IPS DF 6.9 (cell line): ENCODE measurements around the gene CSNK1G2.

Experiments
- DNase-seq: peaks from one replicate; pipeline ENCODE4 v3.0.0-alpha.2; 2013; ENCODE audit warnings: low read depth, low spot score
- H3K27ac ChIP-seq: one replicate; pipeline ENCODE4 v1.5.1; 2013; ENCODE audit warnings: low read length, control low read depth
- H3K27me3 ChIP-seq: 2 replicates; pipeline ENCODE4 v1.6.1; 2013; ENCODE audit warnings: mild to moderate bottlenecking, low read length; ENCODE audit not compliant: control insufficient read depth, insufficient read depth
- H3K36me3 ChIP-seq: 2 replicates; pipeline ENCODE4 v1.6.1; 2013; ENCODE audit warnings: low read length; ENCODE audit not compliant: control insufficient read depth, insufficient read depth
- H3K4me1 ChIP-seq: 2 replicates; pipeline ENCODE4 v1.6.1; 2013; ENCODE audit warnings: low read length; ENCODE audit not compliant: control insufficient read depth, insufficient read depth
- H3K4me3 ChIP-seq: 2 replicates; pipeline ENCODE4 v1.5.1; 2013; ENCODE audit warnings: mild to moderate bottlenecking, low read length
- H3K9me3 ChIP-seq: 2 replicates; pipeline ENCODE4 v1.6.1; 2013; ENCODE audit warnings: low read length, inconsistent platforms; ENCODE audit not compliant: control insufficient read depth, insufficient read depth
- WGBS: extraction: QIAGEN DNeasy Blood & Tissue Kit; methylation state at CpG from one replicate; pipeline ENCODE4 v1.1.7; 2013; ENCODE audit warnings: mixed read lengths, missing lambda C conversion rate; ENCODE audit not compliant: insufficient read length, insufficient coverage; 5-methylcytosine and 5-hydroxymethylcytosine counted together

CSNK1G2 gene

GRCh38 chr19:1931445-1931844 lies 9.5 kb upstream of the CSNK1G2 start:
- no peaks in the 10 kb centered on the region for H3K36me3 ChIP-seq
- H3K9me3 ChIP-seq: no peaks in the 10 kb centered on the region
- no CpG with 5 or more reads among the region's 1 CpG for WGBS
- no peak overlapping the region for H3K4me3 ChIP-seq
- no peak overlapping the region for H3K27ac ChIP-seq
- H3K4me1 ChIP-seq: 0 out of 2 replicates have a peak, but pooled peaks cover 5% of the 10 kb centered on the region
- DNase-seq: no peak
- no peaks in the 10 kb centered on the region for H3K27me3 ChIP-seq

- no CpG with 5 or more reads among the region's 8 CpGs for WGBS
- no peak overlapping the region for H3K27ac ChIP-seq
- no peaks in the 10 kb centered on the region for H3K36me3 ChIP-seq
- H3K9me3 ChIP-seq: no peaks in the 10 kb centered on the region
- no peak for DNase-seq
- H3K27me3 ChIP-seq: no peaks in the 10 kb centered on the region
- H3K4me1 ChIP-seq: 0 out of 2 replicates have a peak, but pooled peaks cover 5% of the 10 kb centered on the region
- H3K4me3 ChIP-seq: no peak overlapping the region
Measured at GRCh38 chr19:1932395-1932794, 8.6 kb upstream of the CSNK1G2 start.

- Histone ChIP-seq H3K27me3 (no peaks in the 10 kb centered on the region), H3K27ac (no peak overlapping the region), H3K4me1 (0 out of 2 replicates have a peak, but pooled peaks cover 5% of the 10 kb centered on the region), H3K9me3 (no peaks in the 10 kb centered on the region), H3K36me3 (no peaks in the 10 kb centered on the region), H3K4me3 (no peak overlapping the region)
- no CpG with 5 or more reads among the region's 7 CpGs for WGBS
- DNase-seq: no peak
Measured at GRCh38 chr19:1933244-1933643, 7.7 kb upstream of the CSNK1G2 start.

GRCh38 chr19:1933942-1934341 lies 7.0 kb upstream of the CSNK1G2 start:
- H3K27ac ChIP-seq: no peak overlapping the region
- no peaks in the 10 kb centered on the region for H3K36me3 ChIP-seq
- no peak for DNase-seq
- H3K9me3 ChIP-seq: no peaks in the 10 kb centered on the region
- H3K4me3 ChIP-seq: no peak overlapping the region
- WGBS: no CpG with 5 or more reads among the region's 8 CpGs
- no peaks in the 10 kb centered on the region for H3K27me3 ChIP-seq
- 0 out of 2 replicates have a peak, but pooled peaks cover 5% of the 10 kb centered on the region for H3K4me1 ChIP-seq

GRCh38 chr19:1935484-1936208 lies 5.3 kb upstream of the CSNK1G2 start:
- Histone ChIP-seq H3K27ac (no peak overlapping the region), H3K4me1 (no peaks in the 10 kb centered on the region), H3K36me3 (no peaks in the 10 kb centered on the region), H3K4me3 (no peak overlapping the region), H3K27me3 (no peaks in the 10 kb centered on the region), H3K9me3 (no peaks in the 10 kb centered on the region)
- whole genome bisulfite sequencing: no CpG with 5 or more reads among the region's 11 CpGs
- DNase-seq: no peak

GRCh38 chr19:1936430-1936829 lies 4.5 kb upstream of the CSNK1G2 start:
- WGBS: no CpG with 5 or more reads among the region's 3 CpGs
- Histone ChIP-seq H3K4me3 (no peak overlapping the region), H3K9me3 (no peaks in the 10 kb centered on the region), H3K27ac (no peak overlapping the region), H3K27me3 (no peaks in the 10 kb centered on the region), H3K4me1 (no peaks in the 10 kb centered on the region), H3K36me3 (no peaks in the 10 kb centered on the region)
- no peak for DNase-seq

- no peaks in the 10 kb centered on the region for H3K36me3 ChIP-seq
- H3K4me3 ChIP-seq: no peak overlapping the region
- no peak overlapping the region for H3K27ac ChIP-seq
- no CpG with 5 or more reads among the region's 24 CpGs for WGBS
- H3K27me3 ChIP-seq: no peaks in the 10 kb centered on the region
- no peak for DNase-seq
- H3K9me3 ChIP-seq: no peaks in the 10 kb centered on the region
- no peaks in the 10 kb centered on the region for H3K4me1 ChIP-seq
Measured at GRCh38 chr19:1936916-1937610, 3.9 kb upstream of the CSNK1G2 start.

- WGBS: no CpG with 5 or more reads among the region's 7 CpGs
- Histone ChIP-seq H3K4me1 (peaks cover 3% of the 10 kb centered on the region; the same call in 1 of the 2 replicates), H3K4me3 (no peak overlapping the region), H3K36me3 (no peaks in the 10 kb centered on the region), H3K9me3 (no peaks in the 10 kb centered on the region), H3K27ac (no peak overlapping the region), H3K27me3 (no peaks in the 10 kb centered on the region)
- no peak for DNase-seq
Measured at GRCh38 chr19:1938071-1938470, 2.9 kb upstream of the CSNK1G2 start.

- Histone ChIP-seq H3K36me3 (no peaks in the 10 kb centered on the region), H3K4me3 (peak overlapping the region; percentile 85), H3K9me3 (no peaks in the 10 kb centered on the region), H3K27ac (no peak overlapping the region), H3K4me1 (peaks cover 7% of the 10 kb centered on the region), H3K27me3 (no peaks in the 10 kb centered on the region)
- WGBS: no CpG with 5 or more reads among the region's 40 CpGs
- no peak for DNase-seq
Measured at GRCh38 chr19:1942078-1942933, 1.3 kb downstream of the CSNK1G2 start.

GRCh38 chr19:1942934-1943555 lies 2.1 kb downstream of the CSNK1G2 start:
- no peaks in the 10 kb centered on the region for H3K27me3 ChIP-seq
- DNase-seq: no peak
- WGBS: no CpG with 5 or more reads among the region's 21 CpGs
- H3K27ac ChIP-seq: no peak overlapping the region
- H3K9me3 ChIP-seq: no peaks in the 10 kb centered on the region
- no peaks in the 10 kb centered on the region for H3K36me3 ChIP-seq
- peak overlapping the region; percentile 85; the same call in 1 of the 2 replicates for H3K4me3 ChIP-seq
- peaks cover 10% of the 10 kb centered on the region for H3K4me1 ChIP-seq
